HG03139 (cell line): ENCODE measurements around the gene VIL1.

Experiments used
- ATAC-seq: cut with Tn5 transposase; IDR thresholded peaks from one replicate; pipeline ENCODE4 v1.9.1; 2021; ENCODE audit not compliant: unreplicated experiment

VIL1 gene

GRCh38 chr2:218418717-218419458, at the start of gene VIL1:
Gene VIL1 (plus strand): TSS chr2:218419123. CDS start chr2:218423779, 4,656 bp downstream.
- ATAC-seq = no peak

GRCh38 chr2:218369330-218369729, 49.6 kb upstream of the VIL1 start:
- ATAC-seq = no peak

GRCh38 chr2:218370410-218371063, 48.4 kb upstream of the VIL1 start:
- ATAC-seq = no peak

GRCh38 chr2:218371983-218372350, 47.0 kb upstream of the VIL1 start:
- ATAC-seq = no peak

GRCh38 chr2:218374795-218375194, 44.1 kb upstream of the VIL1 start:
- no peak for ATAC-seq

GRCh38 chr2:218375212-218375611, 43.7 kb upstream of the VIL1 start:
- ATAC-seq = no peak

- ATAC-seq = no peak
Measured at GRCh38 chr2:218378053-218378452, 40.9 kb upstream of the VIL1 start.

- no peak for ATAC-seq
Measured at GRCh38 chr2:218381916-218382366, 37.0 kb upstream of the VIL1 start, which contains the start of gene SLC11A1. Gene SLC11A1 (plus strand): TSS chr2:218382273. CDS start chr2:218382369, 96 bp downstream.

- ATAC-seq = no peak
Measured at GRCh38 chr2:218382785-218383184, 36.1 kb upstream of the VIL1 start.

- no peak for ATAC-seq
Measured at GRCh38 chr2:218383892-218384519, 34.9 kb upstream of the VIL1 start.

GRCh38 chr2:218384975-218385374, 33.9 kb upstream of the VIL1 start:
- ATAC-seq = no peak

GRCh38 chr2:218386505-218387368, 32.2 kb upstream of the VIL1 start:
- ATAC-seq = no peak

- no peak for ATAC-seq
Measured at GRCh38 chr2:218387369-218388194, 31.3 kb upstream of the VIL1 start.

GRCh38 chr2:218389333-218390150, 29.4 kb upstream of the VIL1 start:
- ATAC-seq = no peak

GRCh38 chr2:218391202-218391601, 27.7 kb upstream of the VIL1 start:
- no peak for ATAC-seq

GRCh38 chr2:218392459-218392858, 26.5 kb upstream of the VIL1 start:
- no peak for ATAC-seq

- no peak for ATAC-seq
Measured at GRCh38 chr2:218392891-218393462, 25.9 kb upstream of the VIL1 start.

- no peak for ATAC-seq
Measured at GRCh38 chr2:218393750-218394290, 25.1 kb upstream of the VIL1 start.
